Neutrophil (primary cell): ENCODE measurements around the gene NPLOC4.

Experiments used
- H3K27ac ChIP-seq: fragments of 200-600 bp; sonication (generic); 2 replicates; pipeline ENCODE4 v1.5.1; 2016; ENCODE audit warnings: mild to moderate bottlenecking, moderate library complexity
- H3K27me3 ChIP-seq: fragments of 200-600 bp; sonication (generic); 2 replicates; pipeline ENCODE4 v1.6.0; 2016; ENCODE audit warnings: mild to moderate bottlenecking
- H3K36me3 ChIP-seq: fragments of 200-600 bp; sonication (generic); 2 replicates; pipeline ENCODE4 v1.5.1; 2017
- H3K4me1 ChIP-seq, 2 experiments: fragments of 200-600 bp in 1 of 2; sonication (generic) in 1 of 2; 1 replicate in 1 of 2; 2 replicates in 1 of 2; pipeline versions ENCODE4 v1.5.1 to v1.6.1; 2013 to 2016; ENCODE audit warnings: low read depth in 1 of 2, low read length in 1 of 2, mild to moderate bottlenecking in 1 of 2, moderate library complexity in 1 of 2; ENCODE audit not compliant: control insufficient read depth in 1 of 2, insufficient read depth in 1 of 2
- H3K4me3 ChIP-seq, 2 experiments: fragments of 200-600 bp in 1 of 2; sonication (generic) in 1 of 2; 1 replicate in 1 of 2; 2 replicates in 1 of 2; pipeline ENCODE4 v1.5.1; 2013 to 2016; ENCODE audit warnings: low read depth in 1 of 2, low read length in 1 of 2, mild to moderate bottlenecking in 1 of 2, moderate library complexity in 1 of 2
- H3K9me3 ChIP-seq: fragments of 200-600 bp; sonication (generic); 2 replicates; pipeline ENCODE4 v1.5.1; 2016
- TF ChIP-seq, protein P1 (sequence below): fragments of 200-600 bp; sonication (generic); IDR thresholded peaks from 2 replicates; pipeline ENCODE4 v1.5.1; 2016; ENCODE audit warnings: antibody characterized with exemption

The NPLOC4 gene

DNA sequence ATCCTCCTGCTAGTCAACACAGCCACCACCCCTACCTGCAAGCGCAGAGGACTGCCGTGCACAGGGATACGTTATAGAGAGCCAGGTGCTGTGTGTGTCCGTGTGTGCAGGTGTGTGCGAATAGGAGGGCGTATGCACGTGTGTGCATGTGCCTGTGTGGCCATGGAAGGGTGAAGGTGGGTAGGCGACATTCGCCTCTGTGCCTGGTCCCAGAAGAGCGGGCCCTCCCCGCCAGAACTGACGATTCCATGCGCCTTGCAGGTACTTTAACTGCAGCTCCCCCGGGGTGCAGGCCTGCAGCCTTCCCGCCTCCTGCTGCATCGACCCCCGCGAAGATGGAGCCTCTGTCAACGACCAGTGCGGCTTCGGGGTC lies 10.7 kb upstream of the NPLOC4 start:
- Histone ChIP-seq H3K9me3 (peaks cover 7% of the 10 kb centered on the region), H3K36me3 (no peaks in the 10 kb centered on the region), H3K4me3 (no peak overlapping the region), H3K4me1 (no peaks in the 10 kb centered on the region), H3K27ac (no peak overlapping the region), H3K27me3 (peaks cover 56% of the 10 kb centered on the region)
- TF ChIP-seq, protein P1, sequence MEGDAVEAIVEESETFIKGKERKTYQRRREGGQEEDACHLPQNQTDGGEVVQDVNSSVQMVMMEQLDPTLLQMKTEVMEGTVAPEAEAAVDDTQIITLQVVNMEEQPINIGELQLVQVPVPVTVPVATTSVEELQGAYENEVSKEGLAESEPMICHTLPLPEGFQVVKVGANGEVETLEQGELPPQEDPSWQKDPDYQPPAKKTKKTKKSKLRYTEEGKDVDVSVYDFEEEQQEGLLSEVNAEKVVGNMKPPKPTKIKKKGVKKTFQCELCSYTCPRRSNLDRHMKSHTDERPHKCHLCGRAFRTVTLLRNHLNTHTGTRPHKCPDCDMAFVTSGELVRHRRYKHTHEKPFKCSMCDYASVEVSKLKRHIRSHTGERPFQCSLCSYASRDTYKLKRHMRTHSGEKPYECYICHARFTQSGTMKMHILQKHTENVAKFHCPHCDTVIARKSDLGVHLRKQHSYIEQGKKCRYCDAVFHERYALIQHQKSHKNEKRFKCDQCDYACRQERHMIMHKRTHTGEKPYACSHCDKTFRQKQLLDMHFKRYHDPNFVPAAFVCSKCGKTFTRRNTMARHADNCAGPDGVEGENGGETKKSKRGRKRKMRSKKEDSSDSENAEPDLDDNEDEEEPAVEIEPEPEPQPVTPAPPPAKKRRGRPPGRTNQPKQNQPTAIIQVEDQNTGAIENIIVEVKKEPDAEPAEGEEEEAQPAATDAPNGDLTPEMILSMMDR, result no peak

DNA sequence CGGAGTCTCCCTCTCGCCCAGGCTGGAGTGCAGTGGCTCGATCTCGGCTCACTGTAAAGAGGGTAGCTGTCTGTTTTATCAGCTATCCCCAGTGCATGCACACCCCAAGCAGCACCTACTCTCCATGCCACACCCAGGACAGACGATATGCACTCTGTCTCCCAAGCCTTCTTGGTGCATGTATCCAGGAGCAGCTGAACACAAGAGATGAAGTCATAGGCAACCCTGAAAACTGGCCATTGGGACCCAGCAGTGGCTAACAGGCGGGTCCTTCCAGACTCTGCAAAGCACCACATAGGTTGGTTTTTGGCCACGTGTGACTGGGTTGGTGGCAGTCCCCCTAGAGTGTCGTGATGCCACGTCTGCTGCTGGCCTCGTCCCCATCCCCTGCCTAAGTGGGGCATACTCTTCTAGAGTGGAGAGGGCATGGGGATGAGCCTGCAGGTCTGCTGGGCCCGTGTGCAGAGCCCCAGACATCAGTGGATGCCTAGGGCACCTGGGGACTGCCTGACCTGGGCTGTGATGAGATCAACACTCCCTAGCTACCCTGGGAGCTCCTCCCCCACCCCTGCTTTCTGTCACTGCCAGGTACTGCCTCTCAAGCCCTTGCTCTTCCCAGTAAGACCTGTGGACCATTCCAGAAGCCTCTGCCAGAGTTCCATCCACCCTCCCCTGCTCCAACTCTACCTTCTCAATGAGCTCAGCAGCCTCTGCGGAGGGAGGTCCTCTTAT lies 10.1 kb upstream of the NPLOC4 start:
- TF ChIP-seq, protein P1, result no peak
- Histone ChIP-seq H3K27ac (no peak overlapping the region), H3K4me3 (no peak overlapping the region), H3K27me3 (peaks cover 56% of the 10 kb centered on the region), H3K4me1 (no peaks in the 10 kb centered on the region), H3K9me3 (peaks cover 7% of the 10 kb centered on the region), H3K36me3 (no peaks in the 10 kb centered on the region)

DNA sequence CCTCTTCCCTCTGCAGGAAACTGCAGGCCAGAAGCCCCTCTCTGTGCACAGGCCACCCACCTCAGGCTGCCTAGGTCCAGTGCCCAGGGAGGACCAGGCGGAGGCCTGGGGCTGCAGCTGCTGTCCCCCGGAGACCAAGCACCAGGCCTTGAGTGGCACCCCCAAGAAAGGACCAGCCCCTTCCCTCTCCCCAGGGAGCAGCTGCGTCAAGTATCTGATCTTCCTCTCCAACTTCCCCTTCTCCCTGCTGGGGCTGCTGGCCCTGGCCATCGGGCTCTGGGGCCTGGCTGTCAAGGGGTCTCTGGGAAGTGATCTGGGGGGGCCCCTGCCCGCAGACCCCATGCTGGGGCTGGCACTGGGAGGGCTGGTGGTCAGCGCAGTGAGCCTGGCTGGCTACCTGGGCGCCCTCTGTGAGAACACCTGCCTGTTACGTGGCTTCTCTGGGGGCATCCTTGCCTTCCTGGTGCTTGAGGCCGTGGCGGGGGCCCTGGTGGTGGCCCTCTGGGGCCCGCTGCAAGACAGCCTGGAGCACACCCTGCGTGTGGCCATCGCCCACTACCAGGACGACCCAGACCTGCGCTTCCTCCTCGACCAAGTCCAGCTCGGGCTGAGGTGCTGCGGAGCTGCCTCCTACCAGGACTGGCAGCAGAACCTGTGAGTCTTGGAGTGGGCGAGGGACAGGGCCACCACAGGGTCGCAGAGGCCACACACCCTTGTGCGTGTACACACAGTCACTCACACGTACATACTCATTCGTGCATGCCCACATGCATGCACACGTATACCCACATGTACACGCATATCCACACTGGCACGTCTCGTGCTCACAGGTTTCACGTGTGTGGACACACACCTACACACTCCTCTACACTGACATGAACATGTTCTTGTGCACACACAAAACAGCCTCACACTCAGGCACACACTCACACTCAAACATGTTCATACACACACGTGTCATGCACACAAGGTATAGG lies 8.4 kb upstream of the NPLOC4 start:
- no peaks in the 10 kb centered on the region for H3K36me3 ChIP-seq
- H3K4me3 ChIP-seq, result no peak overlapping the region
- peaks cover 49% of the 10 kb centered on the region for H3K27me3 ChIP-seq
- H3K4me1 ChIP-seq, result no peaks in the 10 kb centered on the region
- peaks cover 7% of the 10 kb centered on the region for H3K9me3 ChIP-seq
- TF ChIP-seq, protein P1, result no peak
- no peak overlapping the region for H3K27ac ChIP-seq

DNA sequence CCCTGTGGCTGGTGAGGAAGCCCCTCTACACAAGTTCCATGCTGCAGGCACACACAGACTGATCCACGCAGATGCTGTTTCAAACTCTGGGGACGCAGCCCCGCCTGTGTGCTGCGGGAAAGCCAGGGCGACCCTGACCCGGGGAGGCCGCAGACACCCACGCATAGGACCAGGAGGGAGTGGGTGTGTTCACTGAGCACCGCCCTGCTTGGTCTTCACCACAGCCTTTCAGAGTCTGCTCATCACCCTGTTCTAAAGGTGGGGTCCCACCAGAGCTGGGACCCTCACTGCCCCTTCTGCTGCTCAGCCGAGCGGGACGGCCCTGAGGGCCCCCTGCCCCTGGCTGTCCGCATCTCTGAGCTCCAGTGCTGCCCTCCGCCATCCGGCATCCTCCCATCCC lies 7.6 kb upstream of the NPLOC4 start:
- peaks cover 7% of the 10 kb centered on the region for H3K9me3 ChIP-seq
- no peak overlapping the region for H3K4me3 ChIP-seq
- peaks cover 41% of the 10 kb centered on the region for H3K27me3 ChIP-seq
- H3K4me1 ChIP-seq, result no peaks in the 10 kb centered on the region
- TF ChIP-seq, protein P1, result no peak
- H3K27ac ChIP-seq, result no peak overlapping the region
- no peaks in the 10 kb centered on the region for H3K36me3 ChIP-seq

DNA sequence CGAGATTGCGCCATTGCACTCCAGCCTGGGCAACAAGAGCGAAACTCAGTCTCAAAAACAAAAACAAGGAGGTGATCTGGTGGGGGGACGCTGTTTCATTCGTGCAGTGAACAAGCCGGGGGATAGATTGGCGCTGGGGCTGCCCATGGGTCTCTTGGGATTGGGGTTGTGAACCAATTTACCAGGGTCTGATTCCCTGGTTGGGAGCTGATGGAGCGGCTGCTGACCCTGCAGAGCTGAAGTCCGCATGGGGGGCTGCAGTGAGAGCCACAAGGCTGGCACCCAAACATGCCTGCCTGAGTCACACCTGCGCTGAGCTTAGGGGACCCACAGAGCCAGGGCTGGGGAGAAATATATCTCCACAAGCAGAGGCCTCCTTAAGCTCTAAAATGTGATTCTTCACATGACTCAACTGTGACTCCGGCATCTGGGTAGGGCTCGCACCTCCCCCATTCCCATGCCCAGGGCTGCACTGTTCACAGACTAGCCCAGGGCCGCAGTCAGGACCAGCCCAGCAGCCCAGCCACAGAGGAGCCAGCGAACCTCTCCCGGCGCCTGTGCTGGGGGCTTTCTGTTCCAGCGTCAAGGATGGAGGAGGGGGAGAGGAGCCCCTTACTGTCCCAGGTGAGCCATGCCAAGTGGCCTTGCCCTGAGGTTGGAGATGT lies 5.0 kb upstream of the NPLOC4 start:
- no peaks in the 10 kb centered on the region for H3K9me3 ChIP-seq
- no peaks in the 10 kb centered on the region for H3K36me3 ChIP-seq
- H3K27me3 ChIP-seq, result peaks cover 19% of the 10 kb centered on the region
- H3K4me1 ChIP-seq, result peaks cover 5 to 6% of the 10 kb centered on the region in 2 experiments
- H3K4me3 ChIP-seq, result no peak overlapping the region
- H3K27ac ChIP-seq, result no peak overlapping the region
- TF ChIP-seq, protein P1, result no peak
